Hematopoietic multipotent progenitor cell (in vitro differentiated cells): ENCODE data around the gene HIPK2. TPM values are rescaled to one million over a fixed set of nuclear protein-coding genes. Genes with fewer than 3 reads are reported as not detected.
"Not testable (repeated sequence)": the region's sequence is repeated elsewhere in the genome, so short reads cannot be mapped to it uniquely, and the experiment has no call there.

Experiments
- DNase-seq, 3 donors: peaks; one replicate each; pipeline ENCODE4 v3.0.0-alpha.2; 2011 to 2015; ENCODE audit warnings: low read depth in 2 of 3, low spot score in 2 of 3
- total RNA-seq: library from RNA; depleted of rRNA; stranded (reverse); fragments of >200 nt; gene quantifications from one replicate; pipeline ENCODE4 v1.2.3, GENCODE V29; 2012

HIPK2 gene
- total RNA-seq, 1 donor = 15.6 TPM

GRCh38 chr7:139640681-139641080 lies 137.1 kb downstream of the HIPK2 start:
- DNase-seq = no peak

GRCh38 chr7:139639563-139639962 lies 138.2 kb downstream of the HIPK2 start:
- DNase-seq = no peak

- DNase-seq = peak; percentile 48 to 93 (median 84)
These were observed 142.1 kb downstream of the HIPK2 start for GRCh38 chr7:139635526-139636302.

- DNase-seq = no peak
These were observed 143.7 kb downstream of the HIPK2 start for GRCh38 chr7:139634087-139634486.

- DNase-seq = no peak
These were observed 146.2 kb downstream of the HIPK2 start for GRCh38 chr7:139631520-139632031.

- peak in 2 of 3 donors; percentile 63 to 84 for DNase-seq
These were observed 146.9 kb downstream of the HIPK2 start for GRCh38 chr7:139630643-139631519.

GRCh38 chr7:139629392-139630082 lies 148.3 kb downstream of the HIPK2 start:
- no peak for DNase-seq

GRCh38 chr7:139627831-139628230 lies 150.0 kb downstream of the HIPK2 start:
- DNase-seq = no peak

- DNase-seq = peak in 2 of 3 donors; percentile 67 to 81
These were observed 151.0 kb downstream of the HIPK2 start for GRCh38 chr7:139626817-139627216.

GRCh38 chr7:139623518-139623917 lies 154.3 kb downstream of the HIPK2 start:
- DNase-seq = no peak

GRCh38 chr7:139620676-139621344 lies 157.0 kb downstream of the HIPK2 start:
- peak in 1 of 3 donors; percentile 52 for DNase-seq

GRCh38 chr7:139619367-139619657 lies 158.5 kb downstream of the HIPK2 start:
- DNase-seq = no peak

GRCh38 chr7:139618482-139619366 lies 159.1 kb downstream of the HIPK2 start:
- peak in 2 of 3 donors; percentile 60 to 80 for DNase-seq

- DNase-seq = no peak
These were observed 160.7 kb downstream of the HIPK2 start for GRCh38 chr7:139617074-139617473.

- DNase-seq = no peak
These were observed 162.9 kb downstream of the HIPK2 start for GRCh38 chr7:139614886-139615285.

GRCh38 chr7:139613971-139614411 lies 163.8 kb downstream of the HIPK2 start:
- DNase-seq = no peak

GRCh38 chr7:139611556-139611955 lies 166.2 kb downstream of the HIPK2 start:
- not testable (repeated sequence) for DNase-seq

- no peak for DNase-seq
These were observed 167.2 kb downstream of the HIPK2 start for GRCh38 chr7:139610595-139610994.

- DNase-seq = no peak
These were observed 173.9 kb downstream of the HIPK2 start for GRCh38 chr7:139603896-139604295.
